Mammary microvascular endothelial cell (primary cell): Measurements from ENCODE around the gene EIF4G2. TPM values are rescaled to one million over a fixed set of nuclear protein-coding genes. Genes with fewer than 3 reads are reported as not detected.

Experiments used
- total RNA-seq: library from RNA; depleted of rRNA; stranded (reverse); fragments of >200 nt; gene quantifications from 2 replicates; pipeline ENCODE4 v1.2.3, GENCODE V29; 2015

Gene EIF4G2
- total RNA-seq, result 683 and 692 TPM in 2 replicates

GRCh38 chr11:10808553-10809372 lies at the start of gene EIF4G2:
Gene EIF4G2 (minus strand): TSS chr11:10808926.

GRCh38 chr11:10857709-10858438 lies 49.1 kb upstream of the EIF4G2 start, which contains the start of gene ZBED5:
Gene ZBED5 (minus strand): TSS chr11:10858053. CDS start chr11:10854945, 3,108 bp downstream.

GRCh38 chr11:10750838-10751580 lies 57.7 kb downstream of the EIF4G2 start, which contains the start of gene CTR9:
Gene CTR9 (plus strand): TSS chr11:10751246. CDS start chr11:10751413, 167 bp downstream.

Other genes with a start within 250 kb of the EIF4G2 start
- gene LYVE1, start 240.3 kb downstream of the EIF4G2 start, total RNA-seq, result 9.6 and 12.1 TPM in 2 replicates
- 0.27 and 0.30 TPM in 2 replicates for gene IRAG1, start 115.2 kb downstream of the EIF4G2 start, total RNA-seq
- gene CTR9, start 57.7 kb downstream of the EIF4G2 start, total RNA-seq, result 19.0 and 19.3 TPM in 2 replicates
- 15.9 and 22.7 TPM in 2 replicates for gene ZBED5, start 49.1 kb upstream of the EIF4G2 start, total RNA-seq